Measurements from ENCODE around the gene UMODL1.

The UMODL1 gene

DNA sequence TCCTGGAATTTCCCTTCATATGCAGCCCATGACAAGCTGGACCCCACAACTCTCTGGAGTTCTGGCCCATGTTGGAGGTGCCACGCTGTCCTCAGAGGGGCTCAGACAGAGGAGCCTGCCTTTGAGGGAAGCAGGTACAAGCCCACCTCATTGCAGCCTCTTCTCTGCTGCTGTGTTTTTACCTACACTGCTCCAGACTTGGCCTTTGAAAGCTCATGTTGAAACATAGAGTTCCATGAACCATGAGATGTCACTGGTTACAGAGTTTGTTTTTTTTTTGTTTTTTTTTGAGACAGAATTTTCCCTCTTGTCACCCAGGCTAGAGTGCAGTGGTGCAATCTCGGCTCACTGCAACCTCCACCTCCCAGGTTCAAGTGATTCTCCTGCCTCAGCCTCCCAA is 38.9 kb upstream of the UMODL1 start:
- H3K4me3 ChIP-seq (ENCODE audit: low read length): no peak overlapping the region
- DNase-seq (ENCODE audit: low read depth): no peak
- TF ChIP-seq CTCF (conservative IDR thresholded peaks at IDR 0.05; ENCODE audit: low read depth, low read length): no peak

DNA sequence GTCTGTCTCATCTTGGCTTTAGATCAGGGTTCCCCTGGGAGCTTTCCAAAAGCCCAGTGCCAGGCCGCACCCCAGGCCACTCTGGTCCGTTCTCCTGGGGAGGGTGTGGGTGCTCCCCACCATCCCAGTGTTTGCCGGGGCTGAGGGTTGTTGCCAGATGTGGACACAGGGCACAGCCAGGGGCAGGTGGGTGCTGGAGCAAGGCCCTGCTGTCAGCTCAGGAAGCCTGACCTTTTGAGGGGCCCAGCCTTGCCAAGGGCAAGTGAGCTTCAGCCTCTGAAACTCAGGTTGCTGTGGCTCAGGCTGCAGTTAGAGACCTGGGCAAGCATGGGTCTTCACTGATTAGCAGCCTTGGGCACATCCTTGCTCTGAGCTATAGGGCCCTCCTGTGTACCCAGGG is 38.1 kb upstream of the UMODL1 start:
- no peak for TF ChIP-seq CTCF (conservative IDR thresholded peaks at IDR 0.05; ENCODE audit: low read depth, low read length)
- no peak for DNase-seq (ENCODE audit: low read depth)
- no peak overlapping the region for H3K4me3 ChIP-seq (ENCODE audit: low read length)

GRCh38 chr21:42036313-42036712 is 34.8 kb upstream of the UMODL1 start:
- TF ChIP-seq CTCF (conservative IDR thresholded peaks at IDR 0.05; ENCODE audit: low read depth, low read length): no peak

GRCh38 chr21:42037516-42037915 is 33.6 kb upstream of the UMODL1 start:
- no peak for DNase-seq (ENCODE audit: low read depth)
- no peak overlapping the region for H3K4me3 ChIP-seq (ENCODE audit: low read length)
- no peak for TF ChIP-seq CTCF (conservative IDR thresholded peaks at IDR 0.05; ENCODE audit: low read depth, low read length)

More at GRCh38 chr21:42036313-42036712, 34.8 kb upstream of the UMODL1 start:
- no peak overlapping the region for H3K4me3 ChIP-seq (ENCODE audit: low read length)
- no peak for DNase-seq (ENCODE audit: low read depth)

DNA sequence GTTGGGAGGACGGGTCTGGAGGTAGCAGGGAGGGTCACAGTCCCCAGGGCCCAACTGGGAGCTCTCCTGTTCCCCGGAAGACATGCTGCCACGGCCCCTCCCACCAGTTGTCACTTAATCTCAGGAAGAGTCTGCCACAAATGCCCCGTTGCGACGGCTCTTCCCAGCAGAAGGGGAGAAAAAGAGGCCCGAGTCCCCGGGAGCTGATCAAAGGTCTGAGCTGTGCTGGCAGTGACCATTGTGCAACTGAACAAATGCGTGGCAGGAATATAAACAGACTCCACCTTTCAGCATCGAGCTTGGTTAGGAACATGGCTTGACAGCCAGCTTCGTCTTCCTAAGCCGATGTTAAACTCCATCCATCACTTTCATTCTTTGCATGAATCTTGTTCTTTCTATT is 33.2 kb upstream of the UMODL1 start:
- H3K4me3 ChIP-seq (ENCODE audit: low read length): no peak overlapping the region
- TF ChIP-seq CTCF (conservative IDR thresholded peaks at IDR 0.05; ENCODE audit: low read depth, low read length): no peak
- no peak for DNase-seq (ENCODE audit: low read depth)

DNA sequence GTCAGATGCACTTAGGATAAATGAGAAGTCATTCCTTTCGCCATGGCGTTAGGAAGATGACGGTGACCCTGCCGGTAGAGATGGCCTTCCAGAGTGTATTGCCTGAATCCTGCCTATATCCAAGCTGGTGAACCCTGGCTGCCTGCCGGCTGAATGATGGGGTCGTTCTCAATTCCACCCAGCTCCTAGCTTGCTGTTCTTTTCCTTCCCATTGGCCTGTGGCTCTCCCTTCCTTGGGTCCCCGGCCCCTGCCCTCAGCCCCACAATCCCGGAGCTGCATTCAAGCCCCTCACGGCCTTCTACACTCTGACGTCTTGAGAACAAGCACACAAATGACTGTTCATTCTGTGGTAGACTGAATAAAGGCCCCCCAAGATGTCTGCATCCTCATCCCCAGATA is 32.7 kb upstream of the UMODL1 start:
- DNase-seq (ENCODE audit: low read depth): no peak
- TF ChIP-seq CTCF (conservative IDR thresholded peaks at IDR 0.05; ENCODE audit: low read depth, low read length): no peak
- H3K4me3 ChIP-seq (ENCODE audit: low read length): no peak overlapping the region

DNA sequence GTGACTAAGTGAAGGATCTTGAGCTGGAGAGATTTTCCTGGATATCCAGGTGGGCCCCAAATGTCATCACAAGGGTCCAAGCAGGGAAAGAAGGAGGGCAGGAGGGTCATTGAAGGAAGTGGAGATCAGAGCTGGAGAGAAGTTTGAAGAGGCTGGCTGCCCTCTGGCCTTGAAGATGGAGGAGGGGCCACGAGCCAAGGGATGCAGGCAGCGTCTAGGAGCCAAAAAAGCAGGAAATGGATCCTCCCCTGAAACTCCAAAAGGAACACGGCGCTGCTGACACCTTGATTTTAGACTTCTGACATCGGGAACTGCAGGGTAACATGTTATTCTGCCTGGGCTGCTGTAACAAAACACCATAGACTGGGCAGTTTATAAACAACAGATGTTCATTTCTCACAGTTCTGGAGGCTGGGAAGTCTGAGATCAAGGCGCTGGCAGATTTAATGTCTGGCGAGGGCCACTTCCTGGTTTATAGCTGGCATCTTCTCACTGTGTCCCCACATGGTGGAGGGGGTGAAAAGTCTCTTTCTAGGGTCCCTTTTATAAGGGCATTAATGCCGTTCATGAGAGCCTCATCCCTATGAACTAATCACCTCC is 32.2 kb upstream of the UMODL1 start:
- DNase-seq (ENCODE audit: low read depth): no peak
- H3K4me3 ChIP-seq (ENCODE audit: low read length): no peak overlapping the region
- no peak for TF ChIP-seq CTCF (conservative IDR thresholded peaks at IDR 0.05; ENCODE audit: low read depth, low read length)
